HepG2 (cell line): ENCODE results near the gene TTC31. TPM values are rescaled to one million over a fixed set of nuclear protein-coding genes. Genes with fewer than 3 reads are reported as not detected.
A peak's percentile ranks its signal among the peaks of the same experiment; 100 is the strongest.

Experiments used
- ARHGAP35 ChIP-seq: sonication (generic); formaldehyde crosslinking; IDR thresholded peaks from 2 replicates; pipeline ENCODE4 v1.9.0; 2022; ENCODE audit warnings: mild to moderate bottlenecking, inconsistent platforms, moderate library complexity, missing genetic modification reagents, borderline replicate concordance
- ASH2L ChIP-seq: fragments of 300-600, 200-600 bp; sonication (generic); IDR thresholded peaks from 2 replicates; pipeline ENCODE4 v1.7.0; 2017; ENCODE audit warnings: low read depth, mild to moderate bottlenecking, moderate library complexity, mixed read lengths, low read length; ENCODE audit not compliant: insufficient read length
- CBFB ChIP-seq: sonication (generic); formaldehyde crosslinking; IDR thresholded peaks from 2 replicates; pipeline ENCODE4 v1.4.0; 2020; ENCODE audit warnings: missing genetic modification reagents
- CCDC6 ChIP-seq: sonication (generic); formaldehyde crosslinking; IDR thresholded peaks from 2 replicates; pipeline ENCODE4 v1.8.1; 2022; ENCODE audit warnings: mild to moderate bottlenecking, missing genetic modification reagents, moderate library complexity
- ETV5 ChIP-seq: IDR thresholded peaks from 2 replicates; pipeline ENCODE4 v1.6.1; 2018; ENCODE audit warnings: missing biosample characterization, missing genetic modification reagents, inconsistent platforms, borderline replicate concordance
- FOXK1 ChIP-seq: sonication (generic); formaldehyde crosslinking; IDR thresholded peaks from 2 replicates; pipeline ENCODE4 v1.4.0; 2020; ENCODE audit warnings: low read depth, missing genetic modification reagents, borderline replicate concordance
- IRX3 ChIP-seq: sonication (generic); formaldehyde crosslinking; IDR thresholded peaks from 2 replicates; pipeline ENCODE4 v1.8.1; 2023; ENCODE audit warnings: mild to moderate bottlenecking, low read depth, missing genetic modification reagents, borderline replicate concordance
- KLF16 ChIP-seq, 2 experiments: sonication (generic) in 1 of 2; formaldehyde crosslinking in 1 of 2; IDR thresholded peaks; 2 replicates each; pipeline versions ENCODE4 v1.6.1 to v1.8.0; 2016 to 2023; ENCODE audit warnings: missing genetic modification reagents in 2 of 2, missing compliant biosample characterization in 1 of 2
- MBNL3 ChIP-seq: fragments of 250-450 bp; sonication (Bioruptor Pico); conservative IDR thresholded peaks from 2 replicates; pipeline ENCODE4 v1.8.0; 2022; ENCODE audit warnings: mild to moderate bottlenecking, inconsistent platforms
- MZF1 ChIP-seq: sonication (generic); formaldehyde crosslinking; IDR thresholded peaks from 2 replicates; pipeline ENCODE4 v1.8.1; 2023; ENCODE audit warnings: mild to moderate bottlenecking, missing genetic modification reagents, borderline replicate concordance
- PRPF4 ChIP-seq: fragments of 200-400 bp; formaldehyde crosslinking; IDR thresholded peaks from 2 replicates; pipeline ENCODE4 v1.6.1; 2016; ENCODE audit warnings: low read length, low read depth; ENCODE audit not compliant: poor library complexity, severe bottlenecking
- SNAPC5 ChIP-seq: sonication (generic); formaldehyde crosslinking; IDR thresholded peaks from 2 replicates; pipeline ENCODE4 v1.8.1; 2023; ENCODE audit warnings: mild to moderate bottlenecking, missing genetic modification reagents, borderline replicate concordance
- SOX5 ChIP-seq: IDR thresholded peaks from 2 replicates; pipeline ENCODE4 v1.6.1; 2016; ENCODE audit warnings: borderline replicate concordance
- ZFP36 ChIP-seq: fragments of 150-350 bp; IDR thresholded peaks from 2 replicates; pipeline ENCODE4 v1.6.1; 2018; ENCODE audit warnings: borderline replicate concordance, low read length, low read depth; ENCODE audit not compliant: partially characterized antibody
- ZIK1 ChIP-seq: sonication (generic); formaldehyde crosslinking; IDR thresholded peaks from 2 replicates; pipeline ENCODE4 v1.5.0; 2020; ENCODE audit warnings: mild to moderate bottlenecking, low read depth, missing genetic modification reagents, borderline replicate concordance
- ZKSCAN1 ChIP-seq: fragments of 150-350 bp; IDR thresholded peaks from 2 replicates; pipeline ENCODE4 v1.6.1; 2014; ENCODE audit warnings: low read length
- ZNF281 ChIP-seq: sonication (generic); formaldehyde crosslinking; IDR thresholded peaks from 2 replicates; pipeline ENCODE4 v1.4.0; 2020; ENCODE audit warnings: missing genetic modification reagents, borderline replicate concordance
- ZNF431 ChIP-seq: sonication (generic); formaldehyde crosslinking; IDR thresholded peaks from 2 replicates; pipeline ENCODE4 v1.9.0; 2022; ENCODE audit warnings: missing genetic modification reagents, low read depth, mild to moderate bottlenecking, borderline replicate concordance
- ZNF501 ChIP-seq: sonication (generic); formaldehyde crosslinking; IDR thresholded peaks from 2 replicates; pipeline ENCODE4 v1.5.1; 2020; ENCODE audit warnings: mild to moderate bottlenecking, moderate library complexity, missing genetic modification reagents
- ZNF563 ChIP-seq: sonication (generic); formaldehyde crosslinking; IDR thresholded peaks from 2 replicates; pipeline ENCODE4 v1.8.0; 2022; ENCODE audit warnings: mild to moderate bottlenecking, moderate library complexity, missing genetic modification reagents
- ZNF766 ChIP-seq: sonication (generic); formaldehyde crosslinking; IDR thresholded peaks from 2 replicates; pipeline ENCODE4 v1.5.0; 2020; ENCODE audit warnings: missing genetic modification reagents, borderline replicate concordance
- ZNF780A ChIP-seq: sonication (generic); formaldehyde crosslinking; IDR thresholded peaks from 2 replicates; pipeline ENCODE4 v1.8.0; 2022; ENCODE audit warnings: mild to moderate bottlenecking, missing genetic modification reagents, moderate library complexity
- ZNF781 ChIP-seq: sonication (generic); formaldehyde crosslinking; IDR thresholded peaks from 2 replicates; pipeline ENCODE4 v1.5.1; 2020; ENCODE audit warnings: borderline replicate concordance, mild to moderate bottlenecking, missing genetic modification reagents; ENCODE audit errors: not compliant biosample characterization
- ZSCAN29 ChIP-seq: sonication (generic); formaldehyde crosslinking; conservative IDR thresholded peaks from 2 replicates; pipeline ENCODE4 v1.4.0; 2020; ENCODE audit warnings: mild to moderate bottlenecking, missing genetic modification reagents
- polyA plus RNA-seq, 8 experiments: library from polyadenylated mRNA; depleted of rRNA in 3 of 8; stranded (reverse) in 7 of 8; unstranded in 1 of 8; fragments of >200 nt; fragmentation: Illumina TruSeq in 4 of 8; extraction: Trizol in 4 of 8; gene quantifications; 2 replicates each; pipeline versions ENCODE4 v1.2.1 to v1.2.3, GENCODE V29; 2011 to 2016; ENCODE audit warnings: low read depth in 4 of 8, missing spikeins in 1 of 8, mixed read lengths in 1 of 8; ENCODE audit not compliant: insufficient read depth in 1 of 8
- total RNA-seq, 5 experiments: library from RNA; depleted of rRNA; stranded (reverse); fragments of >200 nt; fragmentation: Illumina TruSeq; extraction: Trizol; gene quantifications; 2 replicates each; pipeline ENCODE4 v1.2.3, GENCODE V29; 2016; ENCODE audit warnings: low read depth in 1 of 5
- TF ChIP-seq, protein P1 (sequence below): sonication (generic); formaldehyde crosslinking; IDR thresholded peaks from 2 replicates; pipeline ENCODE4 v1.5.1; 2020; ENCODE audit warnings: missing genetic modification reagents, mild to moderate bottlenecking, borderline replicate concordance

The TTC31 gene
- total and polyA plus RNA-seq, 2 of the 13 experiments (the other 11 are each of a cell fraction or from before 2014, with no cell fraction given), result 28.3 to 39.5 TPM

GRCh38 chr2:74488643-74489481 lies 6.0 kb downstream of the TTC31 start (continued):
- no peak for TF ChIP-seq MBNL3 (CRISPR knock-in tag)
- TF ChIP-seq, protein P1, sequence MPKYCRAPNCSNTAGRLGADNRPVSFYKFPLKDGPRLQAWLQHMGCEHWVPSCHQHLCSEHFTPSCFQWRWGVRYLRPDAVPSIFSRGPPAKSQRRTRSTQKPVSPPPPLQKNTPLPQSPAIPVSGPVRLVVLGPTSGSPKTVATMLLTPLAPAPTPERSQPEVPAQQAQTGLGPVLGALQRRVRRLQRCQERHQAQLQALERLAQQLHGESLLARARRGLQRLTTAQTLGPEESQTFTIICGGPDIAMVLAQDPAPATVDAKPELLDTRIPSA (CRISPR knock-in tag), result no peak
- TF ChIP-seq ETV5, result peak; percentile 34; the same call in 1 of the 2 replicates
- no peak for TF ChIP-seq ZIK1 (CRISPR knock-in tag)
- no peak for TF ChIP-seq ZNF563 (CRISPR knock-in tag)
- 0 out of 2 replicates have a peak, but pooled peaks have one; percentile 28 for TF ChIP-seq IRX3 (CRISPR knock-in tag)
- peak; percentile 51 for TF ChIP-seq CCDC6 (CRISPR knock-in tag)
- 0 out of 2 replicates have a peak, but pooled peaks have one; percentile 48 for TF ChIP-seq ZNF501 (CRISPR knock-in tag)
- peak; percentile 86 for TF ChIP-seq SOX5 (CRISPR knock-in tag)
- TF ChIP-seq ZNF781 (CRISPR knock-in tag), result peak; percentile 42
- no peak for TF ChIP-seq SNAPC5 (CRISPR knock-in tag)
- 0 out of 2 replicates have a peak, but pooled peaks have one; percentile 10 for TF ChIP-seq ZKSCAN1
- peak; percentile 69; the same call in 1 of the 2 replicates for TF ChIP-seq FOXK1 (CRISPR knock-in tag)
- no peak; the same call in 1 of the 2 replicates for TF ChIP-seq ZNF766 (CRISPR knock-in tag)
- no peak for TF ChIP-seq PRPF4
- peak; percentile 71; the same call in 1 of the 2 replicates for TF ChIP-seq CBFB (CRISPR knock-in tag)
- no peak for TF ChIP-seq ZFP36
- TF ChIP-seq ZNF780A (CRISPR knock-in tag), result 0 out of 2 replicates have a peak, but pooled peaks have one; percentile 57
- no peak for TF ChIP-seq ARHGAP35 (CRISPR knock-in tag)
- peak; percentile 69 for TF ChIP-seq ASH2L
- TF ChIP-seq MZF1, result no peak
- no peak for TF ChIP-seq ZSCAN29 (CRISPR knock-in tag)
- peak in 1 of 2 experiments; percentile 70; a peak in 1 of 4 replicates for TF ChIP-seq KLF16 (CRISPR knock-in tag; IDR thresholded peaks at IDR 0.05)
- no peak; the same call in 1 of the 2 replicates for TF ChIP-seq ZNF431 (CRISPR knock-in tag)
- TF ChIP-seq ZNF281 (CRISPR knock-in tag), result peak; percentile 70; the same call in 1 of the 2 replicates
